Renal cortical epithelial cell (primary cell): ENCODE results near the gene ANKRD29. TPM values are rescaled to one million over a fixed set of nuclear protein-coding genes. Genes with fewer than 3 reads are reported as not detected.
A peak's percentile ranks its signal among the peaks of the same experiment; 100 is the strongest.
"Not testable (repeated sequence)": the region's sequence is repeated elsewhere in the genome, so short reads cannot be mapped to it uniquely, and the experiment has no call there.

Experiments used
- DNase-seq: peaks from one replicate; pipeline ENCODE4 v3.0.0-alpha.2; 2011; ENCODE audit warnings: low read depth
- total RNA-seq: library from RNA; depleted of rRNA; stranded (reverse); fragments of >200 nt; gene quantifications from 2 replicates; pipeline ENCODE4 v1.2.3, GENCODE V29; 2014

Gene ANKRD29
- total RNA-seq, 1 donor from 2014 or later, result 7.2 TPM

DNA sequence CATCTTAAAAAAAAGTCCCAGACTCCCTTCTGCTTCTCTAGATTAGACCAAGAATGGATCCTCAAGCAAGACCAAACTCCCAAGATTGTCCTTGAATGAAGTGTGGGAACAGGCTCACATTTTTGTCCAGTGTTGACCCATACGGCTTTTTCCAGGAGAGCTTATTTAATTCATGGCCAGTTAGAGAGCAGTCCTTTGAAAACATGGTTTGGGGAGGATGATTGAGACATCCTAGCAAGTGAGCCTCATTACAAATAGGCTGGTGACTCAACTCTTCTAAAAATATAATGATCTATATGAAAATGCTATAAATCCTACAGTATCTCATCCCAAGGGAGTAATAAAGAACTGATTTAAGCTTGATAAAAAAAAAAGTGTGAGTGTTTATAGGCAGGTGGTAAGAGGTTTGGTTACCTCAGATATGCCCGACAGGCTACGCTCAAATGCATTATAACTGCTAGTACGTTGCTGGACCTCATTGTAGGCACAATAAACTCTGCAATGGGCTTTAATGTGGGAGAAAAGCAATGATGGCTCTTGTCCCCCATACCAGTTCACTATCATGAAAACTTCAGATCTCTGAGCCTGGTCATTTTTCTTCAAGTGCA lies 17.0 kb downstream of the ANKRD29 start:
- no peak for DNase-seq

- no peak for DNase-seq
Observed at GRCh38 chr18:23643815-23644490, 18.8 kb downstream of the ANKRD29 start.

DNA sequence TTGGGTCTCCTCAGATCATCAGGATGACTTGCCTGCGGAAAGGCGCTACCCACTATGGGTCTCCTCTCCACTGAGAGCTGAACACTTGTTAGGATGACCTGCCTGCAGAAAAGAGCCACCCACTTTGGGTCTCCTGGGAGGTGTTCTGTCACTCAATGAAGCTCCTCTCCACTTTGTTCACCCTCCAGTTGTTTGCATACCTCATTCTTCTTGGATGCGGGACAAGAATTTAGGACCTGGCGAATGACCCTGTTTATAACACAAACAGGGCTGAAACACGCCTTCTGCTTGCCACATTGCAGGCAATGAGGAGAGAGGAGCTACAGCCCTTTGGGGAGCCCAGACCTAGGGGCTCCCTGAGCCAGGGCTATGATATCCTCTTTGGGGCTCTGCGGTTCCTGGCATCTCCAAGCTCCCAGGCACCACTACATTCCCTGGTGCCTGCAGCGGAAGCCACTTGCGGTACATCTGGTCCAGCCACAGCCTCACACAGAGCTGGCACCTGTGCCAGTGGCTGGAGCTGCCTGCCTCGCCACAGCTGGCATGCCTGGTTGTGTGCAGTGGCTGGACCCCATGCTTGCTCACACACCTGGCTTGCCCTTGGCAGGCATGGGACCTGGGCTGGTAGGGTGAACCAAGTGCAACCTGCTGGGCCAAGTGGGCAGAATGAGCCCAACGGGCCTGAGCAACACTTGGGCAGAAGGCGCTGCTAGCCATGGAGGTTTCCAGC lies 20.6 kb downstream of the ANKRD29 start:
- DNase-seq, result no peak

GRCh38 chr18:23641143-23641720 lies 21.5 kb downstream of the ANKRD29 start:
- no peak for DNase-seq

GRCh38 chr18:23640052-23640451 lies 22.7 kb downstream of the ANKRD29 start:
- no peak for DNase-seq

DNA sequence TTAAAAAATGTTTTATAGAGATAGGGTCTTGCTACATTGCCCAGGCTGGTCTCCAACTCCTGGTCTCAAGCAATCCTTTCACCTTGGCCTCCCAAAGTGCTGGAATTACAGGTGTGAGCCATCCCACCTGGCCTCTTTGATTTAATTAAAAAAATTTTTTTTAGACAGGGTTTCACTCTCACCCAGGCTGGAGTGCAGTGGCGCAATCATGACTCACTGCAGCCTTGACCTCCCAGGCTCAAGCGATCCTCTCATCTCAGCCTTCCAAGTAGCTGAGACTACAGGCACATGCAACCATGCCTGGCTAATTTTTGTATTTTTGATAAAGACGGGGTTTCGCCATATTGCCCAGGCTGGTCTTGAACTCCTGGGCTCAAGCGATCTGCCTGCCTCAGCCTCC lies 26.3 kb downstream of the ANKRD29 start:
- not testable (repeated sequence) for DNase-seq

GRCh38 chr18:23636071-23636399 lies 26.7 kb downstream of the ANKRD29 start:
- no peak for DNase-seq

- DNase-seq, result peak; percentile 78
Observed at GRCh38 chr18:23635283-23636070, 27.2 kb downstream of the ANKRD29 start.

GRCh38 chr18:23634692-23635091 lies 28.0 kb downstream of the ANKRD29 start:
- no peak for DNase-seq

- DNase-seq, result no peak
Observed at GRCh38 chr18:23632615-23633014, 30.1 kb downstream of the ANKRD29 start.

DNA sequence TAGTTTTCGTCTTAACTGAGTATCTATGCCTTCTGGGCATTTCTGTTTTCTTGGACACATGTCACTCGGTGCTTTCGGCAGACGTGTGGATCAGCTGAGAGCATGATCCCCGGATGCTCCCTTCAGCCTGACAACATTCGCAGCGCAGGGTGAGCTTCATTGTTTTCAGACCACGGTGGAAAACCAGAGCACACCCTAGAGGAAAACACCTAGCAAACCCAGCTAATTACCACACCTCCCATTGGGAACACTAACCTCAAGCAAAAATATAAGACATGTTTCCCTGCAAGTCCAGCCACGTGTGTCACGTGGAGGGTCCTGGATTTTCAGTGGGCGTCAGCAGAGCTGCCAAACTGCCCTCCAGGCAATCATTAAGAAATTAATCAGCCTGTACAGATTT lies 31.0 kb downstream of the ANKRD29 start:
- no peak for DNase-seq

- DNase-seq, result no peak
Observed at GRCh38 chr18:23631312-23631711, 31.4 kb downstream of the ANKRD29 start.

DNA sequence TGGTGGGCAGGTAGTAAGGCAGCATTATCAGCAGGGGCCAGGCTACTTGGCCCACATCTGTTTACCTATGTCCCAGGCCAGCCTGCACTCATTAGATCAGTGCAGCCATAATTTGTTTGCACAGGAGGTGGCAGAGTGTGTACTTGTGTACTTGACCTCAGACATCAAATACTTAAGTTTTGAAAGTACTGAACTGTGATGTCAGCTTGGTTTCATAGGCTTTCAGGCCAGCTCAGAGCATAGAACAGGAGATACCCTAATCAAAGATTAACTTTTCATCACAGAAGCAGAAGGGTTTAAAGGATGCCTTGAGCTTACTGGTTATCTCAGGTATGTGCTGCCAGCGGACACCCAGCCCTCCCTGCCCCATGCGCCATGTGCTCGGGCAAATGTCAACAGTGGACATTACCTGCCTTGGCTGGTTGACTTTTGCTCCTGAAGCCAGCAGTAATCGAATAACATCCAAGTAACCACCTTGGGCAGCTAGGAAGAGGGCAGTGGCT lies 33.2 kb downstream of the ANKRD29 start:
- peak; percentile 89 for DNase-seq

DNA sequence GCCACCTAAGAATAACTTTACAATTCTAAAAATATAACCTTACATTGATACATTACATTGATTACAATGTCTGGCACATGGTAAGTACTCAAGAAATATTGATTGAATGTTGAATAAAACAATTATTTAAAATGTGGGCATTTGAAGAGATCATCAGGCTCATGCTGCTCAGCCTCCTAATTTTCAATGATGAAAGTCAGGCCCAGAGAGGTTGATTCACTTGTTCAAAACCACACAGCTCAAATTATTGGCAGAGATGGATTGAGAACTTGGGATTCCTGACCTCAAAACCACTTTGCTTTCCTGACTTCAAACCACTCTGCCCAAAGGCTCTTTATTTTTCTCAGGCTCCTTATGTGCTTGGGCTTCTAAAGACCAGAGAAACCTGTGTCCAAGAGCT lies 34.7 kb downstream of the ANKRD29 start:
- DNase-seq, result no peak

GRCh38 chr18:23627321-23627720 lies 35.4 kb downstream of the ANKRD29 start:
- peak; percentile 98 for DNase-seq

GRCh38 chr18:23626451-23627279 lies 36.0 kb downstream of the ANKRD29 start:
- no peak for DNase-seq

- DNase-seq, result no peak
Observed at GRCh38 chr18:23623040-23623439, 39.7 kb downstream of the ANKRD29 start.

GRCh38 chr18:23619388-23619881 lies 43.3 kb downstream of the ANKRD29 start:
- DNase-seq, result no peak

- DNase-seq, result peak; percentile 74
Observed at GRCh38 chr18:23618862-23619387, 43.8 kb downstream of the ANKRD29 start.

DNA sequence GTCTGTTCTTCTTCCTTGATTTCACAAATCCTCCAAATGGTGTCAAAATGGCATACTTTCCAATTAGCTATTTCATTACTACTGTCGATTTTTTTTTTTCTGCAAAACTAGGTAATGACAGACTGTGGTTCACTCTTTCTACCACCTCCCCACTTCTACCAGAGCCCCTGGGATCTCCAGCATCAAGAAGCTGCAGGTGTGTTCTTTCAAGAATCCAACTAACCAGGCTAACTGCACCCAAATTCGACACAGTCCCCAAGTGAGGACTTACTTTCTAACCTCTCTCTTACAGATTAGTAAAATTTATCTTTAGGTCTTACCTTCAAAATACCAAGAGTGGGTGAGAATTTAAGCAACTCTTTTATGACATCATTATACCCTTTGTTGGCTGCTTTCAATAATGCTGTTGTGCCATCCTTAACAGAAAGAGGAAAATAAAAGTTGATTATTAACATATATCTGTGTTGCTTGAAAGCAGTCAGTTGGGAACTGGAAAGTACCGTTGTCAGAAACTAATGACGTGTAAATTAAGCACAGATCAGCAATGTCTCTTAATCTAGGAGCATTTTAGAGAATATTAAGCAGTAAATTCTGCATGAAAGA lies 45.2 kb downstream of the ANKRD29 start:
- peak; percentile 97 for DNase-seq
